GM20000 (cell line): ENCODE data around the gene RSPH1.

ENCODE experiments used
- DNase-seq: peaks from one replicate; pipeline ENCODE4 v3.0.0; 2012; ENCODE audit warnings: low spot score
- TF ChIP-seq, protein P1 (sequence below): IDR thresholded peaks from 2 replicates; pipeline ENCODE4 v1.5.1; 2012; ENCODE audit warnings: mild to moderate bottlenecking, control low read depth; ENCODE audit errors: extremely low read depth, missing control alignments

Gene RSPH1

GRCh38 chr21:42495027-42495426 lies 997 bp downstream of the RSPH1 start:
- TF ChIP-seq, protein P1, sequence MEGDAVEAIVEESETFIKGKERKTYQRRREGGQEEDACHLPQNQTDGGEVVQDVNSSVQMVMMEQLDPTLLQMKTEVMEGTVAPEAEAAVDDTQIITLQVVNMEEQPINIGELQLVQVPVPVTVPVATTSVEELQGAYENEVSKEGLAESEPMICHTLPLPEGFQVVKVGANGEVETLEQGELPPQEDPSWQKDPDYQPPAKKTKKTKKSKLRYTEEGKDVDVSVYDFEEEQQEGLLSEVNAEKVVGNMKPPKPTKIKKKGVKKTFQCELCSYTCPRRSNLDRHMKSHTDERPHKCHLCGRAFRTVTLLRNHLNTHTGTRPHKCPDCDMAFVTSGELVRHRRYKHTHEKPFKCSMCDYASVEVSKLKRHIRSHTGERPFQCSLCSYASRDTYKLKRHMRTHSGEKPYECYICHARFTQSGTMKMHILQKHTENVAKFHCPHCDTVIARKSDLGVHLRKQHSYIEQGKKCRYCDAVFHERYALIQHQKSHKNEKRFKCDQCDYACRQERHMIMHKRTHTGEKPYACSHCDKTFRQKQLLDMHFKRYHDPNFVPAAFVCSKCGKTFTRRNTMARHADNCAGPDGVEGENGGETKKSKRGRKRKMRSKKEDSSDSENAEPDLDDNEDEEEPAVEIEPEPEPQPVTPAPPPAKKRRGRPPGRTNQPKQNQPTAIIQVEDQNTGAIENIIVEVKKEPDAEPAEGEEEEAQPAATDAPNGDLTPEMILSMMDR = no peak
- DNase-seq = no peak

DNA sequence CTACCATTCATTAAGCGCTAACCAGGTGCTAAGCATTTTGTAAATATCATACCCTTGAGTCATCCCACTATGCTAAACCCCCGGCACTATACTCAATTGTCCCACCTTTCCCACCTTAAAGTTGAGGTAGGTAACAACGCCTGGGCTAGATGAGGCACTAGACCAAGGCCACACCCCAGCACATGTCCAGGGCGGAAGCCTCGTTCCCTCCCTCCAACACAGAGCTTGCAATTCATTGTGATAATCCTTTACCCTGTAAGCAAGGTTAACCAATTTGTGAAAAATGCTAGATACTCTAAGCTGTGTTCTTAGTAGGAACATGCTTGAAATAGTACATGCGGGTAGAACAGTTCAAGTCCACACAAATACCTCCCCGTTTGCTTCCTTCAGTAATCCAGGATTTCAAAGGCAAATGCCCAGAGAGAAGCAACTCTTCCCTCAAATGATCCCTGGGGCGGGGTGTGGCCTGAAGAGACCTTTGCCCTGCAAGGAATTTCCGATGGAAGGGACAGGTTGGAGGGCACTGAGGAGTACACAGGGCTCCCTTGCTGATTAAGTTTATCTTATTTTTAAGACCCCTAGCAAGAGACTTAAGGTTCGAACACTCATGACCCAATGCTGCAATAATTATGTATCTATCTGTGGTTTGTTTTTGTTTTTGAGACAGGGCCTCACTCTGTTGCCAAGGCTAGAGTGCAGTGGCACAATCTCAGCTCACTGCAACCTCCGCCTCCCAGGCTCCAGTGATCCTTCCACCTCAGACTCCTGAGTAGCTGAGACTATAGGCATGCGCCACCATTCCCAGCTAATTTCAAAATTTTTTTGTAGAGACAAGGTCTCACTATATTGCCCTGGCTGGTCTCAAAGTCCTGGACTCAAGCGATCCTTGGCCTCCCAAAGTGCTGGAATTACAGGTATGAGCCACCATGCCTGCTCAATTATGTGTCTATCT lies 2.6 kb downstream of the RSPH1 start:
- no peak for DNase-seq

GRCh38 chr21:42492201-42492600 lies 3.8 kb downstream of the RSPH1 start:
- TF ChIP-seq, protein P1 = no peak
- DNase-seq = no peak

More for the DNA sequence above, 2.6 kb downstream of the RSPH1 start:
- TF ChIP-seq, protein P1 = no peak

GRCh38 chr21:42491328-42491727 lies 4.7 kb downstream of the RSPH1 start:
- TF ChIP-seq, protein P1 = no peak
- DNase-seq = no peak

DNA sequence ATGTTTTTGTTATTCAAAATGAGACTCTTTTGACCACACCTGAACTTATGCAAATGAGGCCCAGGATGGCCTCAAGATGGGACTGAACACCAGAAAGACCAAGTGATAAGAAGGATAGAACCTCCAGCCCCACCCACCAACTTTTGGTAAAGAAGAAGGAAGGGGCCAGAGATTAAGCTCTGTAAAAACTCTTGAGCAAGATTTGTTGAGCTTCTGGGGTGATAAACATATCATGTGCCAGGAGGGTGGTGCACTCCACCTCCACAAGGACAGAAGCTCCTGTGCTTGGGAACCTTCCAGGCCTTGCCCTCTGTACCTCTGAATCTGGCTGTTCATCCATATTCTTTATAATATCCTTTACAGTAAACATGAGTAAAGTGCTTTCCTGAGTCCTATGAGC lies 5.3 kb downstream of the RSPH1 start:
- TF ChIP-seq, protein P1 = no peak
- no peak for DNase-seq

GRCh38 chr21:42489991-42490390 lies 6.0 kb downstream of the RSPH1 start:
- no peak for DNase-seq
- TF ChIP-seq, protein P1 = no peak

GRCh38 chr21:42489006-42489563 lies 6.9 kb downstream of the RSPH1 start:
- no peak for DNase-seq
- TF ChIP-seq, protein P1 = no peak
